ENCODE results near the gene HPCA.

The HPCA gene

GRCh38 chr1:32886004-32886827, at the start of gene HPCA:
Gene HPCA, plus strand, starts transcription at chr1:32886491. Its CDS starts 2,408 bp downstream, at chr1:32888899.
- no peak for DNase-seq (ENCODE audit: low spot score)

- DNase-seq (ENCODE audit: low spot score), result no peak
Observed at GRCh38 chr1:32848354-32849063, 37.8 kb upstream of the HPCA start.

- no peak for DNase-seq (ENCODE audit: low spot score)
Observed at GRCh38 chr1:32855861-32856617, 30.3 kb upstream of the HPCA start.

GRCh38 chr1:32858136-32858535, 28.2 kb upstream of the HPCA start:
- no peak for DNase-seq (ENCODE audit: low spot score)

GRCh38 chr1:32858791-32859190, 27.5 kb upstream of the HPCA start:
- no peak for DNase-seq (ENCODE audit: low spot score)

GRCh38 chr1:32859915-32860314, 26.4 kb upstream of the HPCA start:
- DNase-seq (ENCODE audit: low spot score), result no peak

GRCh38 chr1:32860566-32860965, 25.7 kb upstream of the HPCA start:
- DNase-seq (ENCODE audit: low spot score), result no peak

- no peak for DNase-seq (ENCODE audit: low spot score)
Observed at GRCh38 chr1:32861904-32862695, 24.2 kb upstream of the HPCA start.

- no peak for DNase-seq (ENCODE audit: low spot score)
Observed at GRCh38 chr1:32863218-32863880, 22.9 kb upstream of the HPCA start.

GRCh38 chr1:32863881-32864245, 22.4 kb upstream of the HPCA start:
- no peak for DNase-seq (ENCODE audit: low spot score)

GRCh38 chr1:32864375-32865019, 21.8 kb upstream of the HPCA start:
- DNase-seq (ENCODE audit: low spot score), result no peak

GRCh38 chr1:32865639-32866405, 20.5 kb upstream of the HPCA start:
- DNase-seq (ENCODE audit: low spot score), result no peak

GRCh38 chr1:32867151-32867550, 19.1 kb upstream of the HPCA start:
- DNase-seq (ENCODE audit: low spot score), result no peak

GRCh38 chr1:32867671-32868070, 18.6 kb upstream of the HPCA start:
- DNase-seq (ENCODE audit: low spot score), result no peak

GRCh38 chr1:32868085-32868484, 18.2 kb upstream of the HPCA start:
- no peak for DNase-seq (ENCODE audit: low spot score)

- no peak for DNase-seq (ENCODE audit: low spot score)
Observed at GRCh38 chr1:32868806-32869455, 17.4 kb upstream of the HPCA start.

- DNase-seq (ENCODE audit: low spot score), result no peak
Observed at GRCh38 chr1:32869923-32870614, 16.2 kb upstream of the HPCA start.

- DNase-seq (ENCODE audit: low spot score), result no peak
Observed at GRCh38 chr1:32870615-32871363, 15.5 kb upstream of the HPCA start, which contains the start of gene FNDC5. Gene FNDC5, minus strand, starts transcription at chr1:32870912.
